LNCAP (cell line): ENCODE measurements around the gene MUC13.

ENCODE experiments used
- TF ChIP-seq, protein P1 (sequence below): fragments of 450-650 bp; IDR thresholded peaks from 2 replicates; pipeline ENCODE4 v1.5.1; 2017; ENCODE audit warnings: mild to moderate bottlenecking

The MUC13 gene

DNA sequence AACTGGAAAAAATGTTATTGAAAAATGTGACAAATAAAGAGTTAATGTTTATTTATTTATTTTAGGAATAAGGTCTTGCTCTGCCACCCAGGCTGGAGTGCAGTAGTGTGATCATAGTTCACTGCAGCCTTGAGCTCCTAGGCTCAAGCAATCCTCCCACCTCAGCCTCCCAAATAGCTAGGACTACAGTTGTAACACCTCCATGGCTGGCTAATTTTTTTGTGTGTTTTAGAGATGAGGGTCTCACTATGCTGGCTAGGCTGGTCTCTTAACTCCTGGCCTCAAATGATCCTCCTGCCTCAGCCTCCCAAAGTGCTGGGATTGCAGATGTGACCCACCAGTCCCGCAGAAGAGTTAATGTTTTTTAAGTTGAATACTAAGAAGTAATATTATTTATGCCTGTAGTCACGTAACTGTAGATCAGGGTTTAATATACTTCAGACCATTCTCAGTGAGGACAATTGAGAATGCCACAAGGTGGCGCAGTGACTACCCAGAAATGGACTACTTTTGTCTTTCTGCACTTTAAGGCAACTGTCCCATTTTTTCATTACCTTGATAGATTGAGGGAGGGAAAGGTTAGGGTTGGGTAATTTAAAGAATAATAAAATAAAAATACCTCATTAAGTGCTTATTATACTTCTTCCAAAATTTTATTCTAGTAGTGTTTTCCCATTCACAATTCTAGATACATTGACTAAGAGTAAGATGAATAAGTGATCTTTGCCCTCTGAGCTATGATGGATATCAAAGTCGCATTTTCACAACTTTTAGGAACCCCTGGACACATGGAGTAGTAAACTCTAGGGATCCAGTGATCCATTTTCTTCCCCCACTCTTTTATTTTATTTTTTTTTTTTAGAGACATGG, 6.0 kb downstream of the MUC13 start:
- TF ChIP-seq, protein P1, sequence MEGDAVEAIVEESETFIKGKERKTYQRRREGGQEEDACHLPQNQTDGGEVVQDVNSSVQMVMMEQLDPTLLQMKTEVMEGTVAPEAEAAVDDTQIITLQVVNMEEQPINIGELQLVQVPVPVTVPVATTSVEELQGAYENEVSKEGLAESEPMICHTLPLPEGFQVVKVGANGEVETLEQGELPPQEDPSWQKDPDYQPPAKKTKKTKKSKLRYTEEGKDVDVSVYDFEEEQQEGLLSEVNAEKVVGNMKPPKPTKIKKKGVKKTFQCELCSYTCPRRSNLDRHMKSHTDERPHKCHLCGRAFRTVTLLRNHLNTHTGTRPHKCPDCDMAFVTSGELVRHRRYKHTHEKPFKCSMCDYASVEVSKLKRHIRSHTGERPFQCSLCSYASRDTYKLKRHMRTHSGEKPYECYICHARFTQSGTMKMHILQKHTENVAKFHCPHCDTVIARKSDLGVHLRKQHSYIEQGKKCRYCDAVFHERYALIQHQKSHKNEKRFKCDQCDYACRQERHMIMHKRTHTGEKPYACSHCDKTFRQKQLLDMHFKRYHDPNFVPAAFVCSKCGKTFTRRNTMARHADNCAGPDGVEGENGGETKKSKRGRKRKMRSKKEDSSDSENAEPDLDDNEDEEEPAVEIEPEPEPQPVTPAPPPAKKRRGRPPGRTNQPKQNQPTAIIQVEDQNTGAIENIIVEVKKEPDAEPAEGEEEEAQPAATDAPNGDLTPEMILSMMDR = peak; percentile 90

DNA sequence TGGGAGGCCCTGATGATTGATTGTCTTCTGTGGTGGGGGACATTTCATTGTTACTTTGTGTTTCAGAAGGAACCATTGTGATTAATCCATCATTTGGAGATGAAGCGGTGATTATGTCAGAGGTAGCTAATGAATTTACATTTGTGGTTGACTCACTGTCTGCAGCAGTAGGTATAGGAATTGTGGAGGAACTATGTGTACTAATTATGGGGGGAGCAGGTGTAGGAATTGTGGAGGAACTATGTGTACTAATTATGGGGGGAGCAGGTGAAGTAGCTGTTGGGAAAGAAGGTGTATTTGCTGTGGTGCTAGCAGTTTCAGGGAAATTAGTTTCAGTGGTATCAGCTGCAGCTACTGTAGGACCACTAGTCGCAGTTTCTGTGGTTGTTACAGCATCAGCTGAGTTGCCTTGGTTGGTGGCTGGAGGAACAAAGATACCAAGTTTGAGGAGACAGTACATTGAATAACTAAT, 6.9 kb downstream of the MUC13 start:
- TF ChIP-seq, protein P1 = no peak

DNA sequence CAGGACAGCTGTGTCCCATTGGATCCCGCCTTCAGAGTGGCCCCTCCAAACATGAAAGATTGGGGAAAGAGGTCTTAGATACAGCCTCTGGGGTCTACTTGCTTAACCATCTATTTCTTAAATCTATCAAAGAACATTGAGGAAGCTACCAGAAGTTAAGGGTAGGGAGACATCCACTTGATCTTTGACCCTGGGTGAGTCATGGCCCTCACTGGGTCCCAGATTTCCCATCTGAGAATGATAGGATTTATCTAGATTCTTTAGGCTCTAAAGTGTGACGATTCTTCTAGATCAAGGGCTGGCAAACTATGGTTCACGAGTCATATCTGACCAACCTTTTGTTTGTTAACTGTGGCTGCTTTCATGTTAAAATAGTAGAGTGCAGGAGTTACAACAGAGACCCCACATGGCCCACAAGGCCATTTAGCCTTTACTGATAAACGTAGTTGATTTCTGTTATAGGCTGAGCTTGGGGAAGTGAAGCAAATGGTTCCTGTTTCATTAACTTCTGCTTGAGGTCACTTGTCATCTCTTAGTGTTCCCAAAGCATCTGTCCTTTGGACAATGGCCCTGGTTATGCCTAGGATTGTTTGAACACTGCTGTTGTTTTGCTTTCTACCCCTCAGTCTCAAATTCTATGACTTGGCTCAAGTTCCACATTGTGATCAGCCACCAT, 8.0 kb downstream of the MUC13 start:
- TF ChIP-seq, protein P1 = no peak

DNA sequence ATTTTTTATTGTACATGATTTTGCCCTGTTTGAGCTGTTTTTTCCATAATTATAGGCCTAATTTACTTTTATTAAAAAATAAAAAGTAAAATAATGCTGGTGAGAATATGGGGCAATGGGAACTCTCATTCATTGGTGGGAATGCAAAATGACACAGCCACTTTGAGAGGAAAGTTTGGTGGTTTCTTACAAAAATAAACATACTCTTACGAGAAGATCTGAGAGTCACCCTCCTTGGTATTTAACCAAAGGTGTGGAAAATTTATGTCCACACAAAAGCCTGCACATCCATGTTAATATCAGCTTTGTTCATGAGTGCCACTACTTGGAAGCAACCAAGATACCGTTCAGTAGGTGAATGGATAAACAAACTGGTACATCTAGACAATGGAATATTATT, 9.8 kb downstream of the MUC13 start:
- TF ChIP-seq, protein P1 = no peak

DNA sequence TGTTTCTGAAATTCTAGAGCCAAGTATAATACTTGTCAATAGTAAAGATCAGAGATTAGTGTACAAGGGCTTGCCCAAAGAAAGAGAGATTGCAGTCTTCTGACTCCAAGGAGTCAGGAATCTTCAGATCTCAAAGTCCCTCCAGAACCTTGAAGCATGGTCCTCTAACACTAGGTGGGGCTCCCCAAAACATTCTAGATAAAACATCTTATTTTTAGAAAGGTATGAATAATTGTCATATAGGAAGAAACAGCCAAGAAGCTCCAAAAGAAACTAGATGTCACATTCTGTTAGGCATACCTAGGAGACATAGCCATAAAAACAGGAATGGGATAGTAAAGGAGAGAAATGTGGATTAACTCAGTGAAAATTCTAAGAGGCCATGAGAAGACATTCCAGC, 10.7 kb downstream of the MUC13 start:
- TF ChIP-seq, protein P1 = peak; percentile 44; the same call in 1 of the 2 replicates

DNA sequence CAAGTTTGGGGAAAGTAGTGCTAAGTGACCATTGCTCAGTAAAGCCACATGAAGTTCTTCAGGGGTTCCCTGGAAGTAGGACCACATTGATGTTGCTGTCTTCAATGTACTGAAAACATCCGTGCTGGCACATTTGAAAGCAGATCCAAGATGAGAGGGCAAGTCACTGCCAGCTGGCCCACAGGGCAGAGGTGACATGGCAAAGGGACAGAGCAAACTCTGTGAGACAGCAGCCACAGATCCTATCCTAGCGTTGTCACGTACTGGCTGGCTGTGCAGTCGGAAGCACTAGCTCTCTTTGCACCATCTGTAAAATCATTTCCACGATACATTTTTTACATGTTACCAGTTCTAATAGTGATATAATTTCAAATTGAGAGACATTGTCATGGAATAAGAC, 13.8 kb downstream of the MUC13 start:
- TF ChIP-seq, protein P1 = no peak

DNA sequence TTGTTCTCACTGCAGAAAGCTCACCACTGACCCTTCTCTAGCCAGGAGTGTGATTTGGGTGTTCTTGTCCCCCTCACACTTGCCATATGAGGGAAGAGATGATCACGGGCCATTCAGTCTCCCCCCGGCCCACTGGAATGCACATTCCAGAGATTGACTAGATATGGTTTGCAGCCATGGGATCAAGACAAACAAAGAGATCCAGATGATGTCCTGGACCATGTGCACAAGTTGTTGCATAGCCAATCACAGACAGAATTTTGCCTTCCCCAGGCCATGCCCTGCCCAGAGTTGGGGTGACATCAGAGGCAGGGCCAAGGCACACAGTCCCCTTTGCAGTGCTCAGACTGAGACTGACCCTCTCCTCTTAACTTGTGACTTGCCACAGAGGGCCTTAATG, 14.8 kb downstream of the MUC13 start:
- TF ChIP-seq, protein P1 = no peak
